ENCODE data around the gene GREB1. TPM values are rescaled to one million over a fixed set of nuclear protein-coding genes. Genes with fewer than 3 reads are reported as not detected.

Gene GREB1
- total RNA-seq, 1 experiment from 2014 or later: 0.62 TPM

DNA sequence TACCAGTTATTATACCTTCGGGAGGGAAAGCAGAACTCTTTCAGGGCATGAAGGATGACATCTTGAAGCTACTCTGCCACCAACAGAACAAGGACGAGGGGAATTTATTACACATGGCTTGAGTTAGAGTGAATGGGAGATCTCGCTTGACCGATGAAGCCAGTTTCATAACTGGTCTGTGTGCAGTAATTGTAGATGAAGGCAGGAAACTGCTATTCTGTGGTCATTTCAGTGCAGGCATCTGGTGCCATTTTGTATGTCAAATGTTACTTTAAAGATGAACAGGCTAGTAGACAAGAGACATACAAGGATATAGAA lies 20.5 kb downstream of the GREB1 start:
- no peak overlapping the region for H3K9ac ChIP-seq (ENCODE audit: low read length)
- ChIA-PET CTCF (no interaction called here), POLR2A (ENCODE audit: unreplicated experiment) (no interaction called here)
- H3K79me2 ChIP-seq (ENCODE audit: low read length): no peaks in the 10 kb centered on the region
- no peak for ATAC-seq
- no peak overlapping the region for H3K4me3 ChIP-seq (ENCODE audit: low read length)
- intact Hi-C loops (cut with micrococcal nuclease): no loop called here
- no peak for DNase-seq
- H3K9me3 ChIP-seq (ENCODE audit: low read length): no peaks in the 10 kb centered on the region
- no peaks in the 10 kb centered on the region for H3F3A ChIP-seq (ENCODE audit: low read length, unreplicated experiment)
- no peaks in the 10 kb centered on the region for H4K20me1 ChIP-seq (ENCODE audit: low read length)
- H3K9me2 ChIP-seq (replicated peaks; ENCODE audit: low read length): no peaks in the 10 kb centered on the region
- no peak overlapping the region for H3K27ac ChIP-seq (ENCODE audit: low read length)
- no TSS peak for BruUV-seq (replicated peaks)
- H3K36me3 ChIP-seq (ENCODE audit: low read depth, low read length): no peaks in the 10 kb centered on the region
- peaks cover 14% of the 10 kb centered on the region for H3K4me1 ChIP-seq (ENCODE audit: insufficient read depth, low read length)
- peak overlapping the region; percentile 63 for H3K4me2 ChIP-seq (ENCODE audit: low read length)
- peaks cover 69% of the 10 kb centered on the region for H3K27me3 ChIP-seq (ENCODE audit: low read length)
- TF ChIP-seq EZH2phosphoT487 (IDR thresholded peaks at IDR 0.05; ENCODE audit: borderline replicate concordance, low read length) (no peak), EZH2 (IDR thresholded peaks at IDR 0.05; ENCODE audit: low read length, unreplicated experiment) (no peak)
- TF ChIP-seq, protein P1, sequence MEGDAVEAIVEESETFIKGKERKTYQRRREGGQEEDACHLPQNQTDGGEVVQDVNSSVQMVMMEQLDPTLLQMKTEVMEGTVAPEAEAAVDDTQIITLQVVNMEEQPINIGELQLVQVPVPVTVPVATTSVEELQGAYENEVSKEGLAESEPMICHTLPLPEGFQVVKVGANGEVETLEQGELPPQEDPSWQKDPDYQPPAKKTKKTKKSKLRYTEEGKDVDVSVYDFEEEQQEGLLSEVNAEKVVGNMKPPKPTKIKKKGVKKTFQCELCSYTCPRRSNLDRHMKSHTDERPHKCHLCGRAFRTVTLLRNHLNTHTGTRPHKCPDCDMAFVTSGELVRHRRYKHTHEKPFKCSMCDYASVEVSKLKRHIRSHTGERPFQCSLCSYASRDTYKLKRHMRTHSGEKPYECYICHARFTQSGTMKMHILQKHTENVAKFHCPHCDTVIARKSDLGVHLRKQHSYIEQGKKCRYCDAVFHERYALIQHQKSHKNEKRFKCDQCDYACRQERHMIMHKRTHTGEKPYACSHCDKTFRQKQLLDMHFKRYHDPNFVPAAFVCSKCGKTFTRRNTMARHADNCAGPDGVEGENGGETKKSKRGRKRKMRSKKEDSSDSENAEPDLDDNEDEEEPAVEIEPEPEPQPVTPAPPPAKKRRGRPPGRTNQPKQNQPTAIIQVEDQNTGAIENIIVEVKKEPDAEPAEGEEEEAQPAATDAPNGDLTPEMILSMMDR (conservative IDR thresholded peaks at IDR 0.05; ENCODE audit: low read depth, low read length): no peak
- no peak overlapping the region for H2AFZ ChIP-seq (ENCODE audit: low read length)

DNA sequence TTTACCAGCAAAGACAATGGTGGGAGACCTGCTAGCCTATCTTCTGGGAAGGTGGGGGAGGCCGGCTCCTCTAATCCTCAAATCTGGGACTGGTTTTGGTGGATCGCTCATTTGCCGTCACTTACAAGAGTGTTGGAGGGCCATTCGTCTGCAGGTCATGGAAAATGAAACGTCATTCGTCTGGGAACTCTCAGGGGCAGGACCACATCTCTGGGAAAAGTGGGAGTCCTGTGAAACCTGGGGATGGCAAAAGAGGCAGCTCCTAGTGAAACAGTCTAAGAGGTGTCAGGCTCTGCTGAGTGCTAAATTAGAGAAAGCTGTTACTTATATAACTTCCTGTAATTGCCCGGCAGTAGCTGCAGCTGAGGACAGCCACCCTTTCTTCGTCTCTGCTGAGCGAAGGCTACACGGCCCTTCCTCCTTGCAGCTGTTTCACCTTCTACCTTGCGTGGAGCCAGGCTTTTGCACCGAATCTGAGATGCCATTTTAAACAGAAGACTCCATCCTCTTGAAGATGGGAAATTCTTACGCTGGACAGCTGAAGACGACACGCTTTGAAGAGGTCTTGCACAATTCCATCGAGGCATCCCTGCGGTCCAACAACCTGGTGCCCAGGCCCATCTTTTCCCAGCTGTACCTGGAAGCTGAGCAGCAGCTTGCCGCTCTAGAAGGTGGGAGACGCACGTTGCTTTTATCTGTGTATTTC lies 22.4 kb downstream of the GREB1 start:
- BruUV-seq (replicated peaks): no TSS peak
- TF ChIP-seq EZH2 (IDR thresholded peaks at IDR 0.05; ENCODE audit: low read length, unreplicated experiment) (no peak), EZH2phosphoT487 (IDR thresholded peaks at IDR 0.05; ENCODE audit: borderline replicate concordance, low read length) (no peak)
- TF ChIP-seq, protein P1 (conservative IDR thresholded peaks at IDR 0.05; ENCODE audit: low read depth, low read length): no peak

DNA sequence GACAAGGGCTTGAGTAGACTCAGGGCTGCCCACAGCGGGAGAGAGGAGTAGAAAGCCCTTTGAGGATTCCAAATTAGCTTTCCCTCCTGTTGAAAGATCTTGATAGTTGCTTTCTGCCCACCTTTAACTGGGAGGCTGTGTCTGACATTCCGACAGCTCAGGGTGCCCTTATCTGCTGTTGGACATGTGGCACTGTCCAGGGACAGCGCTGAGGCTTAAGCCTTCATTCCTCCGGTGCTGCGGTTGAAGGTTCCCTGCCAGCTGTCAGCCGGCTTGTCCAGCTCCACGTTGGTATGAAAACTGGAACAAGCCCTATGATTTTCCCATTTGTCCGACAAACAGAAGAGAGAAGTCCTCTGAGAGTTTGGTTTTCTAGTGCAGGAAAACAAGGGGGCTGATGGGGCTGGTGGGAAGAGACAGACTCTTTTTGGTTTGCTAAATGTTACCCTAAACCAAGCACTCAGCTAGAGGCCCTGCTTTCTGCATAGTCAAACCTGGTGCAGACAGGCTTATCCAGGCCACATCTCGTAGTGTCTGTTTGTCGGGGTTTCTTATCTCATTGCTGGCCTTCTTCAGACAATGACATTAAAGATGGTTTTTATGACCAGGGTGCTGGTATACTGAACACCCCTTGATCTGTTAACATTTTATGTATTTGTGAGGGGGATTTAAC lies 24.5 kb downstream of the GREB1 start:
- DNase-seq (no peak), ATAC-seq (no peak)
- H3K9me3 ChIP-seq (ENCODE audit: low read length): no peaks in the 10 kb centered on the region
- POLR2A ChIA-PET (ENCODE audit: unreplicated experiment): no interaction called here
- H3K27me3 ChIP-seq (ENCODE audit: low read length): peaks cover 63% of the 10 kb centered on the region
- no peaks in the 10 kb centered on the region for H4K20me1 ChIP-seq (ENCODE audit: low read length)
- H3K27ac ChIP-seq (ENCODE audit: low read length): no peak overlapping the region
- BruUV-seq (replicated peaks): no TSS peak
- no peak overlapping the region for H3K9ac ChIP-seq (ENCODE audit: low read length)
- H3K36me3 ChIP-seq (ENCODE audit: low read depth, low read length): no peaks in the 10 kb centered on the region
- H3K9me2 ChIP-seq (replicated peaks; ENCODE audit: low read length): no peaks in the 10 kb centered on the region
- no peaks in the 10 kb centered on the region for H3F3A ChIP-seq (ENCODE audit: low read length, unreplicated experiment)
- CTCF ChIA-PET: interaction anchor here (0.5 to 0.8 kb wide), 2 partner anchors 24 to 84 kb away, joined by 3 to 4 read pairs; no protein-coding TSS in a partner anchor
- intact Hi-C loops (cut with micrococcal nuclease): no loop called here
- TF ChIP-seq EZH2phosphoT487 (IDR thresholded peaks at IDR 0.05; ENCODE audit: borderline replicate concordance, low read length) (no peak), EZH2 (IDR thresholded peaks at IDR 0.05; ENCODE audit: low read length, unreplicated experiment) (no peak)
- TF ChIP-seq, protein P1 (conservative IDR thresholded peaks at IDR 0.05; ENCODE audit: low read depth, low read length): no peak
- H3K79me2 ChIP-seq (ENCODE audit: low read length): no peaks in the 10 kb centered on the region
- no peak overlapping the region for H3K4me2 ChIP-seq (ENCODE audit: low read length)
- no peak overlapping the region for H2AFZ ChIP-seq (ENCODE audit: low read length)
- H3K4me3 ChIP-seq (ENCODE audit: low read length): no peak overlapping the region
- peaks cover 14% of the 10 kb centered on the region for H3K4me1 ChIP-seq (ENCODE audit: insufficient read depth, low read length)

More for the DNA sequence above, 22.4 kb downstream of the GREB1 start:
- no peak overlapping the region for H3K9ac ChIP-seq (ENCODE audit: low read length)
- H4K20me1 ChIP-seq (ENCODE audit: low read length): no peaks in the 10 kb centered on the region
- no peak overlapping the region for H2AFZ ChIP-seq (ENCODE audit: low read length)
- no peaks in the 10 kb centered on the region for H3K9me3 ChIP-seq (ENCODE audit: low read length)
- no peaks in the 10 kb centered on the region for H3F3A ChIP-seq (ENCODE audit: low read length, unreplicated experiment)
- ATAC-seq: no peak
- POLR2A ChIA-PET (ENCODE audit: unreplicated experiment): no interaction called here
- no peak overlapping the region for H3K4me3 ChIP-seq (ENCODE audit: low read length)
- peaks cover 70% of the 10 kb centered on the region for H3K27me3 ChIP-seq (ENCODE audit: low read length)
- peaks cover 14% of the 10 kb centered on the region for H3K4me1 ChIP-seq (ENCODE audit: insufficient read depth, low read length)
- no peaks in the 10 kb centered on the region for H3K9me2 ChIP-seq (replicated peaks; ENCODE audit: low read length)
- intact Hi-C loops (cut with micrococcal nuclease): no loop called here
- H3K27ac ChIP-seq (ENCODE audit: low read length): no peak overlapping the region
- no peaks in the 10 kb centered on the region for H3K79me2 ChIP-seq (ENCODE audit: low read length)
- CTCF ChIA-PET: interaction anchor here (0.6 kb wide), 1 partner anchor 154 kb away, joined by 3 read pairs; no protein-coding TSS in a partner anchor
- no peak for DNase-seq
- H3K36me3 ChIP-seq (ENCODE audit: low read depth, low read length): no peaks in the 10 kb centered on the region
- H3K4me2 ChIP-seq (ENCODE audit: low read length): no peak overlapping the region
